SK-N-MC (cell line): ENCODE results near the gene HIPK4.
"Not testable (repeated sequence)": the region's sequence is repeated elsewhere in the genome, so short reads cannot be mapped to it uniquely, and the experiment has no call there.

Source experiments
- DNase-seq: peaks from one replicate; pipeline ENCODE4 v3.0.0-alpha.2; 2011; ENCODE audit warnings: low read depth, low spot score
- H3K27ac ChIP-seq: fragments of 200-600 bp; sonication (generic); 2 replicates; pipeline ENCODE4 v1.5.1; 2016; ENCODE audit warnings: mixed run types
- H3K36me3 ChIP-seq: fragments of 200-600 bp; sonication (generic); 2 replicates; pipeline ENCODE4 v1.6.1; 2017; ENCODE audit warnings: antibody characterized with exemption, low read length, mixed read lengths; ENCODE audit not compliant: insufficient read depth
- H3K4me3 ChIP-seq: fragments of 200-600 bp; sonication (generic); 2 replicates; pipeline ENCODE4 v1.5.1; 2016
- H3K9ac ChIP-seq: fragments of 200-600 bp; sonication (generic); 2 replicates; pipeline ENCODE4 v1.8.0; 2017; ENCODE audit warnings: mixed run types, mixed read lengths; ENCODE audit not compliant: insufficient read length
- H3K9me3 ChIP-seq: fragments of 200-600 bp; sonication (generic); 2 replicates; pipeline ENCODE4 v1.6.1; 2017; ENCODE audit warnings: low read depth, mild to moderate bottlenecking, antibody characterized with exemption, low read length, moderate library complexity, mixed read lengths
- EZH2 ChIP-seq: fragments of 200-600 bp; sonication (generic); IDR thresholded peaks from one replicate; pipeline ENCODE4 v1.6.1; 2017; ENCODE audit warnings: antibody characterized with exemption
- FOXP2 ChIP-seq: optimal IDR thresholded peaks from 2 replicates; pipeline ENCODE3; 2011; ENCODE audit warnings: mild to moderate bottlenecking, moderate library complexity; ENCODE audit not compliant: insufficient read depth; ENCODE audit errors: extremely low read length, control extremely low read depth
- POLR2AphosphoS5 ChIP-seq: IDR thresholded peaks from 2 replicates; pipeline ENCODE4 v1.6.1; 2012; ENCODE audit warnings: mild to moderate bottlenecking, low read depth, low read length, borderline replicate concordance

Gene HIPK4

GRCh38 chr19:40374084-40374483 lies 15.9 kb downstream of the HIPK4 start:
- DNase-seq = no peak
- no peak overlapping the region for H3K27ac ChIP-seq
- H3K9ac ChIP-seq = no peak overlapping the region
- H3K36me3 ChIP-seq = peaks cover 17% of the 10 kb centered on the region; the same call in 1 of the 2 replicates
- H3K4me3 ChIP-seq = no peak overlapping the region
- TF ChIP-seq POLR2AphosphoS5 (no peak), EZH2 (no peak), FOXP2 (no peak)
- no peaks in the 10 kb centered on the region for H3K9me3 ChIP-seq

GRCh38 chr19:40371802-40372122 lies 18.2 kb downstream of the HIPK4 start:
- no peak overlapping the region for H3K4me3 ChIP-seq
- no peak overlapping the region for H3K9ac ChIP-seq
- no peak for TF ChIP-seq EZH2
- no peak for TF ChIP-seq POLR2AphosphoS5
- no peak for TF ChIP-seq FOXP2
- peaks cover 27% of the 10 kb centered on the region; the same call in 1 of the 2 replicates for H3K36me3 ChIP-seq
- no peak overlapping the region for H3K27ac ChIP-seq
- no peaks in the 10 kb centered on the region for H3K9me3 ChIP-seq
- no peak for DNase-seq

GRCh38 chr19:40370997-40371801 lies 18.8 kb downstream of the HIPK4 start:
- TF ChIP-seq POLR2AphosphoS5 (no peak), EZH2 (no peak), FOXP2 (no peak)
- Histone ChIP-seq H3K36me3 (peaks cover 29% of the 10 kb centered on the region; the same call in 1 of the 2 replicates), H3K27ac (no peak overlapping the region), H3K9ac (no peak overlapping the region), H3K9me3 (no peaks in the 10 kb centered on the region), H3K4me3 (no peak overlapping the region)
- DNase-seq = no peak

GRCh38 chr19:40370253-40370652 lies 19.7 kb downstream of the HIPK4 start:
- H3K36me3 ChIP-seq = peaks cover 29% of the 10 kb centered on the region; the same call in 1 of the 2 replicates
- H3K4me3 ChIP-seq, H3K27ac ChIP-seq, DNase-seq, H3K9ac ChIP-seq, H3K9me3 ChIP-seq: not testable (repeated sequence)

- Histone ChIP-seq H3K27ac (no peak overlapping the region), H3K4me3 (no peak overlapping the region), H3K9ac (no peak overlapping the region), H3K36me3 (peaks cover 29% of the 10 kb centered on the region; the same call in 1 of the 2 replicates), H3K9me3 (no peaks in the 10 kb centered on the region)
- no peak for DNase-seq
- TF ChIP-seq FOXP2 (no peak), POLR2AphosphoS5 (no peak), EZH2 (no peak)
These were observed 20.2 kb downstream of the HIPK4 start for GRCh38 chr19:40369797-40370196.

- TF ChIP-seq FOXP2 (no peak), POLR2AphosphoS5 (no peak), EZH2 (no peak)
- DNase-seq = no peak
- no peak overlapping the region for H3K9ac ChIP-seq
- no peak overlapping the region for H3K27ac ChIP-seq
- H3K36me3 ChIP-seq = peaks cover 29% of the 10 kb centered on the region; the same call in 1 of the 2 replicates
- H3K4me3 ChIP-seq = no peak overlapping the region
- H3K9me3 ChIP-seq = no peaks in the 10 kb centered on the region
These were observed 22.2 kb downstream of the HIPK4 start for GRCh38 chr19:40367577-40368434.

GRCh38 chr19:40366697-40367561 lies 23.1 kb downstream of the HIPK4 start:
- Histone ChIP-seq H3K27ac (0 out of 2 replicates have a peak overlapping the region, but pooled peaks have one; percentile 9), H3K9me3 (no peaks in the 10 kb centered on the region), H3K4me3 (peak overlapping the region; percentile 77; the same call in 1 of the 2 replicates), H3K9ac (no peak overlapping the region), H3K36me3 (peaks cover 27% of the 10 kb centered on the region; the same call in 1 of the 2 replicates)
- no peak for DNase-seq
- TF ChIP-seq EZH2 = no peak
- TF ChIP-seq POLR2AphosphoS5 = no peak
- no peak for TF ChIP-seq FOXP2
